Measurements from ENCODE around the gene PRUNE2. TPM values are rescaled to one million over a fixed set of nuclear protein-coding genes. Genes with fewer than 3 reads are reported as not detected.

Gene PRUNE2
- total and polyA plus RNA-seq, 9 of the 15 experiments (the other 6 are each of a cell fraction or from before 2014, with no cell fraction given): 0.05 to 0.45 (median 0.18) TPM; not detected in 1

DNA sequence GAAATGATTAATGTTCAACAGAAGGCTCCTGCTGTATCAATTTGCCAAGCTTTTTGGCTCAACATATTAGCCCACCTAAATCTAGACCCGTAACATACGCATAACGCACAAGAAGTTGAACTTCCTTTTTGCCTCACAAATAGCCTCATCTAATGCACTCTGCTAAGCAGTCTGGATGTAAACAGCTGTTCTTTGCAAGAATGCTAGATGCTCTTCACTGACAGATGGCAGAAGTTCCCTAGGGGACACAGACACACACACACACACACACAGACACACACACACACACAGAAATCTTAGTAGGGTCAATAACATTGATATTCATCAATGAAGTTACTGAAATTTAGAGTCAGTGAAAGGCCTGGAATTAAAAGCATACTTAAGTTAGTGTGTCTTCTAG, 154.9 kb downstream of the PRUNE2 start:
- TF ChIP-seq MECOM (CRISPR knock-in tag; IDR thresholded peaks at IDR 0.05): no peak
- TF ChIP-seq ZNF12 (CRISPR knock-in tag; IDR thresholded peaks at IDR 0.05): no peak
- TF ChIP-seq CREBBP (IDR thresholded peaks at IDR 0.05; ENCODE audit: low read depth, low read length): no peak
- TF ChIP-seq CHD1 (IDR thresholded peaks at IDR 0.05; ENCODE audit: low read length): no peak
- TF ChIP-seq KHSRP (IDR thresholded peaks at IDR 0.05): no peak
- H3K27me3 ChIP-seq (ENCODE audit: control insufficient read depth in 2 of 2, insufficient read depth in 2 of 2, low read length in 2 of 2): no peaks in the 10 kb centered on the region; a peak in 1 of 5 replicates
- no peak overlapping the region for H2AFZ ChIP-seq (ENCODE audit: low read depth, low read length)
- H3K79me2 ChIP-seq (ENCODE audit: control insufficient read depth, insufficient read depth, low read length): no peaks in the 10 kb centered on the region
- no peaks in the 10 kb centered on the region for H4K20me1 ChIP-seq (replicated peaks; ENCODE audit: control insufficient read depth, insufficient read depth, low read length)
- no peak overlapping the region for H3K4me2 ChIP-seq (ENCODE audit: insufficient read depth, low read length)
- H3K27ac ChIP-seq (ENCODE audit: extremely low read depth, low read depth, low read length): no peak overlapping the region
- no peak for ATAC-seq
- BruUV-seq (replicated peaks): no TSS peak
- intact Hi-C loops (cut with micrococcal nuclease) (no loop called here), in situ Hi-C loops (cut with MboI) (no loop called here)
- no peaks in the 10 kb centered on the region for H3K36me3 ChIP-seq (ENCODE audit: control insufficient read depth, insufficient read depth, low read length)
- POLR2A ChIA-PET: no interaction called here
- no peak overlapping the region for H3K9ac ChIP-seq (ENCODE audit: insufficient read depth in 1 of 2, low read depth in 2 of 2, low read length in 2 of 2)
- DNase-seq (ENCODE audit: extremely low read depth in 1 of 4, low spot score in 3 of 4): no peak
- no peaks in the 10 kb centered on the region for H3K9me3 ChIP-seq (replicated peaks; ENCODE audit: control insufficient read depth, insufficient read depth, low read depth, low read length)
- no peak for FAIRE-seq
- H3K4me3 ChIP-seq: no peak overlapping the region
- H3K4me1 ChIP-seq (replicated peaks in 1 of 2; ENCODE audit: control insufficient read depth in 2 of 2, insufficient read depth in 2 of 2, low read length in 2 of 2): no peaks in the 10 kb centered on the region; a peak in 1 of 5 replicates
- WGBS (ENCODE audit: insufficient coverage, low coverage, missing lambda C conversion rate): 14% methylated on average over 3 of the region's 3 CpGs
- no peaks in the 10 kb centered on the region for H3K9me1 ChIP-seq (ENCODE audit: control insufficient read depth, insufficient read depth, low read length)
- CTCF ChIA-PET (ENCODE audit: low intra/inter-chr PET ratio): no interaction called here

DNA sequence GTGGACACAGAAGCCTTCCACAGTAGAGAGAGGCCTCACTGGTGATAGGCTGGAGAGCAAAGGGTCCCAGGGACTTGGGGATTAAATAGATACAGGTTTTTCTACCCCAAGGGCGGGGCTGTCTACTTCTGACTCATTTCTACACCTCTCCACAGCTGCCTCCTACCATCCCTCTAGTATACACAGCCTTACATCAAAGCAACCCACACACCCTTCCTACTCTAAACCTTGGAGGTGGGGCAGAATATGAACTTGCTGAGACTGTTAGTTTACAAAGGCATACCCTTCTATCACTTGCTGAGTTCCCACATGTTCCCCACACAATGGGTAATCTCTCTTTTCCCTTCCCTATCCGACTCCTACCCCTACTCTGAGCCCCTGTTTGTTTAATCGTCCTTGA, 161.6 kb downstream of the PRUNE2 start:
- Histone ChIP-seq H3K4me1 (replicated peaks in 1 of 2; ENCODE audit: control insufficient read depth in 2 of 2, insufficient read depth in 2 of 2, low read length in 2 of 2) (no peaks in the 10 kb centered on the region), H2AFZ (ENCODE audit: low read depth, low read length) (no peak overlapping the region), H3K27me3 (ENCODE audit: control insufficient read depth in 2 of 2, insufficient read depth in 2 of 2, low read length in 2 of 2) (no peaks in the 10 kb centered on the region; a peak in 1 of 5 replicates), H3K4me3 (no peak overlapping the region), H3K9me3 (replicated peaks; ENCODE audit: control insufficient read depth, insufficient read depth, low read depth, low read length) (no peaks in the 10 kb centered on the region), H3K27ac (ENCODE audit: extremely low read depth, low read depth, low read length) (no peak overlapping the region), H3K36me3 (ENCODE audit: control insufficient read depth, insufficient read depth, low read length) (no peaks in the 10 kb centered on the region), H3K9me1 (ENCODE audit: control insufficient read depth, insufficient read depth, low read length) (no peaks in the 10 kb centered on the region), H3K9ac (ENCODE audit: insufficient read depth in 1 of 2, low read depth in 2 of 2, low read length in 2 of 2) (no peak overlapping the region), H4K20me1 (replicated peaks; ENCODE audit: control insufficient read depth, insufficient read depth, low read length) (no peaks in the 10 kb centered on the region), H3K79me2 (ENCODE audit: control insufficient read depth, insufficient read depth, low read length) (no peaks in the 10 kb centered on the region), H3K4me2 (ENCODE audit: insufficient read depth, low read length) (no peak overlapping the region)
- WGBS (ENCODE audit: insufficient coverage, low coverage, missing lambda C conversion rate): 0% methylated on average over 1 of the region's 3 CpGs
- no TSS peak for BruUV-seq (replicated peaks)
- POLR2A ChIA-PET: no interaction called here
- no peak for FAIRE-seq
- CTCF ChIA-PET (ENCODE audit: low intra/inter-chr PET ratio): no interaction called here
- in situ Hi-C loops (cut with MboI) (no loop called here), intact Hi-C loops (cut with micrococcal nuclease) (no loop called here)
- no peak for ATAC-seq
- no peak for DNase-seq (ENCODE audit: extremely low read depth in 1 of 4, low spot score in 3 of 4)
- TF ChIP-seq RBBP5 (IDR thresholded peaks at IDR 0.05; ENCODE audit: borderline replicate concordance, insufficient read depth, low read length, poor library complexity, severe bottlenecking): no peak
- TF ChIP-seq PHF21A (IDR thresholded peaks at IDR 0.05; ENCODE audit: borderline replicate concordance, low read depth): no peak
- TF ChIP-seq ZNF174 (CRISPR knock-in tag; IDR thresholded peaks at IDR 0.05): no peak
- TF ChIP-seq SRSF1 (IDR thresholded peaks at IDR 0.05; ENCODE audit: low read depth, low read length): no peak
- TF ChIP-seq, protein P1, sequence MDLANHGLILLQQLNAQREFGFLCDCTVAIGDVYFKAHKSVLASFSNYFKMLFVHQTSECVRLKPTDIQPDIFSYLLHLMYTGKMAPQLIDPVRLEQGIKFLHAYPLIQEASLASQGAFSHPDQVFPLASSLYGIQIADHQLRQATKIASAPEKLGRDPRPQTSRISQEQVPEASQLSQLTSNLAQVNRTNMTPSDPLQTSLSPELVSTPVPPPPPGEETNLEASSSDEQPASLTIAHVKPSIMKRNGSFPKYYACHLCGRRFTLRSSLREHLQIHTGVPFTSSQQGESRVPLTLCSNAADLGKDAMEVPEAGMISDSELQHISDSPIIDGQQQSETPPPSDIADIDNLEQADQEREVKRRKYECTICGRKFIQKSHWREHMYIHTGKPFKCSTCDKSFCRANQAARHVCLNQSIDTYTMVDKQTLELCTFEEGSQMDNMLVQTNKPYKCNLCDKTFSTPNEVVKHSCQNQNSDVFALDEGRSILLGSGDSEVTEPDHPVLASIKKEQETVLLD (IDR thresholded peaks at IDR 0.05): no peak
- no peak for TF ChIP-seq SREBF1 (IDR thresholded peaks at IDR 0.05; ENCODE audit: borderline replicate concordance, low read depth, low read length)
- TF ChIP-seq, protein P2, sequence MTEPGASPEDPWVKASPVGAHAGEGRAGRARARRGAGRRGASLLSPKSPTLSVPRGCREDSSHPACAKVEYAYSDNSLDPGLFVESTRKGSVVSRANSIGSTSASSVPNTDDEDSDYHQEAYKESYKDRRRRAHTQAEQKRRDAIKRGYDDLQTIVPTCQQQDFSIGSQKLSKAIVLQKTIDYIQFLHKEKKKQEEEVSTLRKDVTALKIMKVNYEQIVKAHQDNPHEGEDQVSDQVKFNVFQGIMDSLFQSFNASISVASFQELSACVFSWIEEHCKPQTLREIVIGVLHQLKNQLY (CRISPR knock-in tag; conservative IDR thresholded peaks at IDR 0.05): no peak

Measured in K562 (cell line).